KMS-11 (cell line): ENCODE data around the gene DDI2.

Experiments
- H2AFZ ChIP-seq: fragments of 200-600 bp; sonication (generic); 2 replicates; pipeline ENCODE4 v1.6.1; 2016; ENCODE audit warnings: antibody characterized with exemption, mixed run types, low read depth
- H3K27ac ChIP-seq: fragments of 200-600 bp; sonication (generic); 2 replicates; pipeline ENCODE4 v1.6.1; 2016; ENCODE audit warnings: mild to moderate bottlenecking, mixed run types
- H3K27me3 ChIP-seq: fragments of 200-600 bp; sonication (generic); 2 replicates; pipeline ENCODE4 v1.6.1; 2017; ENCODE audit warnings: mild to moderate bottlenecking, low read depth, mixed run types, moderate library complexity; ENCODE audit not compliant: insufficient read depth
- H3K36me3 ChIP-seq: fragments of 200-600 bp; sonication (generic); 2 replicates; pipeline ENCODE4 v1.6.1; 2017; ENCODE audit warnings: mild to moderate bottlenecking, mixed run types; ENCODE audit not compliant: insufficient read depth
- H3K4me1 ChIP-seq: fragments of 200-600 bp; sonication (generic); 2 replicates; pipeline ENCODE4 v1.6.1; 2016; ENCODE audit warnings: mild to moderate bottlenecking, low read depth, mixed run types; ENCODE audit not compliant: poor library complexity, severe bottlenecking
- H3K4me2 ChIP-seq: fragments of 200-600 bp; sonication (generic); 2 replicates; pipeline ENCODE4 v1.7.0; 2016; ENCODE audit warnings: mild to moderate bottlenecking, mixed run types
- H3K4me3 ChIP-seq: fragments of 200-600 bp; sonication (generic); IDR thresholded peaks from 2 replicates; pipeline ENCODE4 v1.6.1; 2017; ENCODE audit warnings: low read depth, low read length, mixed read lengths; ENCODE audit not compliant: insufficient read depth
- H3K79me2 ChIP-seq: fragments of 200-600 bp; sonication (generic); 2 replicates; pipeline ENCODE4 v1.6.1; 2016; ENCODE audit warnings: low read depth, mixed run types; ENCODE audit not compliant: insufficient read depth
- H3K9ac ChIP-seq: fragments of 200-600 bp; sonication (generic); 2 replicates; pipeline ENCODE4 v1.6.1; 2016; ENCODE audit warnings: mild to moderate bottlenecking, mixed run types
- H4K20me1 ChIP-seq: fragments of 200-600 bp; sonication (generic); 2 replicates; pipeline ENCODE4 v1.6.1; 2016; ENCODE audit warnings: mild to moderate bottlenecking, mixed run types; ENCODE audit not compliant: insufficient read depth
- TF ChIP-seq, protein P1 (sequence below): fragments of 200-600 bp; sonication (generic); conservative IDR thresholded peaks from 2 replicates; pipeline ENCODE4 v1.6.1; 2017; ENCODE audit warnings: low read depth, mild to moderate bottlenecking, antibody characterized with exemption, low read length, moderate library complexity, mixed read lengths

The DDI2 gene

GRCh38 chr1:15578921-15579682 is 38.2 kb upstream of the DDI2 start:
- TF ChIP-seq, protein P1, sequence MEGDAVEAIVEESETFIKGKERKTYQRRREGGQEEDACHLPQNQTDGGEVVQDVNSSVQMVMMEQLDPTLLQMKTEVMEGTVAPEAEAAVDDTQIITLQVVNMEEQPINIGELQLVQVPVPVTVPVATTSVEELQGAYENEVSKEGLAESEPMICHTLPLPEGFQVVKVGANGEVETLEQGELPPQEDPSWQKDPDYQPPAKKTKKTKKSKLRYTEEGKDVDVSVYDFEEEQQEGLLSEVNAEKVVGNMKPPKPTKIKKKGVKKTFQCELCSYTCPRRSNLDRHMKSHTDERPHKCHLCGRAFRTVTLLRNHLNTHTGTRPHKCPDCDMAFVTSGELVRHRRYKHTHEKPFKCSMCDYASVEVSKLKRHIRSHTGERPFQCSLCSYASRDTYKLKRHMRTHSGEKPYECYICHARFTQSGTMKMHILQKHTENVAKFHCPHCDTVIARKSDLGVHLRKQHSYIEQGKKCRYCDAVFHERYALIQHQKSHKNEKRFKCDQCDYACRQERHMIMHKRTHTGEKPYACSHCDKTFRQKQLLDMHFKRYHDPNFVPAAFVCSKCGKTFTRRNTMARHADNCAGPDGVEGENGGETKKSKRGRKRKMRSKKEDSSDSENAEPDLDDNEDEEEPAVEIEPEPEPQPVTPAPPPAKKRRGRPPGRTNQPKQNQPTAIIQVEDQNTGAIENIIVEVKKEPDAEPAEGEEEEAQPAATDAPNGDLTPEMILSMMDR: no peak
- H3K79me2 ChIP-seq: no peaks in the 10 kb centered on the region; the same call in 1 of the 2 replicates
- H3K27me3 ChIP-seq: no peaks in the 10 kb centered on the region
- peak overlapping the region; percentile 96 for H3K27ac ChIP-seq
- H4K20me1 ChIP-seq: no peaks in the 10 kb centered on the region
- H3K9ac ChIP-seq: peak overlapping the region; percentile 54
- peaks cover 56% of the 10 kb centered on the region for H3K4me1 ChIP-seq
- no peaks in the 10 kb centered on the region for H3K36me3 ChIP-seq
- no peak overlapping the region for H3K4me3 ChIP-seq
- peak overlapping the region; percentile 90 for H3K4me2 ChIP-seq
- H2AFZ ChIP-seq: peak overlapping the region; percentile 50; the same call in 1 of the 2 replicates

GRCh38 chr1:15579683-15580047 is 37.6 kb upstream of the DDI2 start:
- H3K4me3 ChIP-seq: no peak overlapping the region
- no peaks in the 10 kb centered on the region for H4K20me1 ChIP-seq
- H3K4me2 ChIP-seq: peak overlapping the region; percentile 90
- no peaks in the 10 kb centered on the region; the same call in 1 of the 2 replicates for H3K79me2 ChIP-seq
- peak overlapping the region; percentile 54 for H3K9ac ChIP-seq
- H3K27me3 ChIP-seq: no peaks in the 10 kb centered on the region
- peaks cover 58% of the 10 kb centered on the region for H3K4me1 ChIP-seq
- TF ChIP-seq, protein P1: no peak
- no peaks in the 10 kb centered on the region for H3K36me3 ChIP-seq
- peak overlapping the region; percentile 96 for H3K27ac ChIP-seq
- H2AFZ ChIP-seq: peak overlapping the region; percentile 50; the same call in 1 of the 2 replicates

DNA sequence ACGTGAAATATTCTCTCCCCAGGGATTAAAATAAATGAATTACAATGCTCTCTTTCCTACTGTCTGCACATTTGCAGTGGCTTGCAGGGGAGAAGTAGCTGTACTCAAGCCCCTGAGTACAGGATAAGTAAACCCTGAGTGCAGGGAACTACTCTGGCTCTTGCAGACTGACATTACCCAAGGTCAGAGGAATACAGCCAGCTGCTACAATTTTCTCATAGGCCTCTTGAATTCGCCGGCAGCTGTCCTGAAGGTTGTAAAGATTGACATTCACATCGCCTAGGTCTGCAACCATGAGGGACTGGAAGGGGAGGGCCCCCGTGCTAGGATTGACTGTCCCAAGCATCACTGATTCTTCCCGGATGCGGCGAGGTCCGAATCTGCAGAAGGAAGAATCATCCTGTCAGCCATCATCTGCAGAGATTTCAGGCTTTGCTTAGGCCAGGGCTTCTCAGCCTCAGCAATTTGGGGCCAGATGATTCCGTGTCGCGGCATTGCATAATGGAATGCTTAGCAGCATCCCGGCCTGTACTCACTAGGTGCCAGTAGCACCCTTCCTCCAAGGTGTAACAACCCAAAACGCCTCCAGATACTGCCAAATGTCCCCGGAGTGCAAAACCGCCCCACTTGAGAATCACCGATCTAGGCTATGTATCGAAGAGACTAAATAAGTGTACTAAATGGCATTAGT is 34.1 kb upstream of the DDI2 start:
- Histone ChIP-seq H3K36me3 (no peaks in the 10 kb centered on the region), H3K4me2 (peak overlapping the region; percentile 65), H3K4me3 (no peak overlapping the region), H3K27me3 (no peaks in the 10 kb centered on the region), H3K27ac (no peak overlapping the region), H4K20me1 (no peaks in the 10 kb centered on the region), H3K9ac (no peak overlapping the region), H2AFZ (no peak overlapping the region), H3K4me1 (peaks cover 47% of the 10 kb centered on the region), H3K79me2 (no peaks in the 10 kb centered on the region; the same call in 1 of the 2 replicates)
- TF ChIP-seq, protein P1: no peak

GRCh38 chr1:15584489-15585363 is 32.5 kb upstream of the DDI2 start, which contains the start of gene AGMAT:
TSS of gene AGMAT (minus strand) at chr1:15585051. CDS start at chr1:15584967, 84 bp downstream.
- H3K36me3 ChIP-seq: no peaks in the 10 kb centered on the region
- peak within 1 kb of the TSS; percentile 93 for H3K9ac ChIP-seq
- H4K20me1 ChIP-seq: no peaks in the 10 kb centered on the region
- TF ChIP-seq, protein P1: no peak
- H3K4me2 ChIP-seq: peak within 1 kb of the TSS; percentile 65
- peak within 1 kb of the TSS; percentile 86 for H3K27ac ChIP-seq
- no peaks in the 10 kb centered on the region; the same call in 1 of the 2 replicates for H3K79me2 ChIP-seq
- H3K27me3 ChIP-seq: no peaks in the 10 kb centered on the region
- peak within 1 kb of the TSS; percentile 82 for H2AFZ ChIP-seq
- peak within 1 kb of the TSS; percentile 30 for H3K4me3 ChIP-seq
- H3K4me1 ChIP-seq: peaks cover 32% of the 10 kb centered on the region
